Esophagus (tissue), 2 donors: ENCODE measurements around the gene NOD1. TPM values are rescaled to one million over a fixed set of nuclear protein-coding genes. Genes with fewer than 3 reads are reported as not detected.
"Not testable (repeated sequence)": the region's sequence is repeated elsewhere in the genome, so short reads cannot be mapped to it uniquely, and the experiment has no call there.

Experiments used
- H3K27ac ChIP-seq, 2 donors: one replicate each; pipeline ENCODE4 v1.5.1; 2013; ENCODE audit warnings: low read depth in 2 of 2, mild to moderate bottlenecking in 2 of 2, inconsistent platforms in 1 of 2, low read length in 1 of 2, moderate library complexity in 1 of 2
- H3K27me3 ChIP-seq, 2 donors: one replicate each; pipeline ENCODE4 v1.6.1; 2013; ENCODE audit warnings: low read length in 2 of 2, control low read depth in 1 of 2, mild to moderate bottlenecking in 1 of 2; ENCODE audit not compliant: insufficient read depth in 2 of 2, control insufficient read depth in 1 of 2
- H3K36me3 ChIP-seq, 2 donors: one replicate each; pipeline ENCODE4 v1.6.1; 2013; ENCODE audit warnings: low read length in 1 of 2; ENCODE audit not compliant: control insufficient read depth in 2 of 2, insufficient read depth in 2 of 2
- H3K4me1 ChIP-seq, 2 donors: one replicate each; pipeline ENCODE4 v1.6.1; 2013; ENCODE audit warnings: low read length in 1 of 2; ENCODE audit not compliant: control insufficient read depth in 2 of 2, insufficient read depth in 2 of 2
- H3K4me3 ChIP-seq, 2 donors: one replicate each; pipeline ENCODE4 v1.5.1; 2013; ENCODE audit warnings: low read length in 2 of 2, mild to moderate bottlenecking in 2 of 2, low read depth in 1 of 2, moderate library complexity in 1 of 2
- H3K9me3 ChIP-seq, 2 donors: one replicate each; pipeline ENCODE4 v1.6.1; 2013; ENCODE audit warnings: mild to moderate bottlenecking in 2 of 2, low read depth in 1 of 2, low read length in 1 of 2, moderate library complexity in 1 of 2; ENCODE audit not compliant: control insufficient read depth in 2 of 2, insufficient read depth in 1 of 2
- WGBS, 2 donors: extraction: QIAGEN DNeasy Blood & Tissue Kit; methylation state at CpG; one replicate each; pipeline ENCODE4 v1.1.7; 2013; 5-methylcytosine and 5-hydroxymethylcytosine counted together
- polyA plus RNA-seq, 2 donors: library from polyadenylated mRNA; stranded (reverse); fragments of 200-250 nt; gene quantifications; one replicate each; pipeline ENCODE4 v1.2.3, GENCODE V29; 2013
- donor health status: healthy with polysubstance abuse.
- donor health status: Bipolar disorder and iron deficiency.

NOD1 gene
- polyA plus RNA-seq, 2 donors = 5.0 to 6.1 TPM

DNA sequence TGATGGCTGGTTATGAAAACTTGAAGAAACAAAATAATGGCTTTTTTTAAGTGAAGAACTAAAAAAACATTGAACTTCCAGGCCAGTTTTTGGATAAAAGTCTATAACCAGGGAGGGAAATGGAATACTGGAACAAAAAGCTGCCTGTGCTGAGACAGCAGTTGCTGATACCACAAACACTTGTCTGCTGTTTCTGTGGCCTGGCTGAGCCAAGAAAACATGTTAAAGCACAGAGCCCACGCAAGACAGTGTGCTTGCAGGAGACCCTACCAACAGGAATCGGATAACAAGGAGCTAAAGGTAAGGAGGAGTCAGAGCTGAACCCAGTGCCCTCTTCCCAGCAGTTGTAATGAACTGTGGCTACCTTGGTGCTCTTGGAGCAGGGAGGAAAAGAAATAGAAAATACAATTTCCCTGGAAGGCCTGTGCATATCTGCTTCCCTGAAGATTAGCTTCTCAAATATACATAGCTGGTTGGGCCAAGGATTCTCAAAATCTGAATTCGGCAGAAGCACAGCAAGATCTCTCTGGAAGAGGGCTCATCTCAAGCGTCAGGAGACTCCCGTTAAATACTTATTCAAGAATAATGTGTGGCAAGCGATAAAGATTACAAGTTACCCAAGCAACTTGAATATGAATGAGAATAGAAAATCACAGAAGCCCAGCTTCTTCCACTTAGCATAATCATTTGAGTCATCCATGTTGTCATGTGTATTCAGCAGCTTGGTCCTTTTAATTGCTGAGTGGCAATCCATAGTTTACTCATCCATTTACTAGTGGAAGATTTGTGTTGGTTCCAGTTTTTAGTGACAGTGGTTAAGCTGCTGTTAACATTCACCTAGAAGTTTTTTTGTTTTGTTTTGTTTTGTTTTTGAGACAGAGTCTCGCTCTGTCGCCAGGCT, 87.6 kb downstream of the NOD1 start:
- no peak overlapping the region for H3K27ac ChIP-seq
- H3K4me3 ChIP-seq = no peak overlapping the region
- H3K27me3 ChIP-seq = no peaks in the 10 kb centered on the region
- no peaks in the 10 kb centered on the region for H3K36me3 ChIP-seq
- no peaks in the 10 kb centered on the region for H3K4me1 ChIP-seq
- 89 to 92% methylated on average over 8 of the region's 8 CpGs for WGBS, 2 donors
- H3K9me3 ChIP-seq = no peaks in the 10 kb centered on the region

DNA sequence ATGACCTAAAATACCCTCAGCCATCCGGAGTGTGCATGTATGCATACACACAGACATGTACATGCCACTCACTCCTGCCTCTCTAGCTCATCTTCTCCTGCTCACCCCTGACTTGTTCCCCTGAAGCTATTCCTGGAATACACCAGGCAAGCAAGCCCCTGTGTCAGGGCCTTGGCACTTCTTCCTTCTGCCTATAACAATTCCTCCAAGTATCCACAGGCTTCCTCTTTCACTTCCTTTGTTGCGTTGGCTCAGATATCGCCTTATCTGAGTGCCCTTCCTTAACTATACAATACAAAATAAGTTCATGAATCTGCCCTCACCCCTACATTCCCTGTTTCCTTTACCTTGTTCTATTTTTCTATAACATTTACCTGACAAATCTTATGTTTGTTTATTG, 88.8 kb downstream of the NOD1 start:
- no peaks in the 10 kb centered on the region for H3K9me3 ChIP-seq
- H3K27ac ChIP-seq = no peak overlapping the region
- H3K27me3 ChIP-seq = no peaks in the 10 kb centered on the region
- WGBS, 2 donors = 74 to 80% methylated on average over 3 of the region's 3 CpGs
- H3K4me3 ChIP-seq = no peak overlapping the region
- H3K4me1 ChIP-seq = no peaks in the 10 kb centered on the region
- no peaks in the 10 kb centered on the region for H3K36me3 ChIP-seq

GRCh38 chr7:30382607-30383006, 96.0 kb downstream of the NOD1 start:
- Histone ChIP-seq H3K36me3 (no peaks in the 10 kb centered on the region), H3K27me3 (no peaks in the 10 kb centered on the region), H3K4me1 (no peaks in the 10 kb centered on the region), H3K4me3 (no peak overlapping the region), H3K9me3 (no peaks in the 10 kb centered on the region), H3K27ac (no peak overlapping the region)
- 74 to 82% methylated on average over 1 of the region's 1 CpG for WGBS, 2 donors

DNA sequence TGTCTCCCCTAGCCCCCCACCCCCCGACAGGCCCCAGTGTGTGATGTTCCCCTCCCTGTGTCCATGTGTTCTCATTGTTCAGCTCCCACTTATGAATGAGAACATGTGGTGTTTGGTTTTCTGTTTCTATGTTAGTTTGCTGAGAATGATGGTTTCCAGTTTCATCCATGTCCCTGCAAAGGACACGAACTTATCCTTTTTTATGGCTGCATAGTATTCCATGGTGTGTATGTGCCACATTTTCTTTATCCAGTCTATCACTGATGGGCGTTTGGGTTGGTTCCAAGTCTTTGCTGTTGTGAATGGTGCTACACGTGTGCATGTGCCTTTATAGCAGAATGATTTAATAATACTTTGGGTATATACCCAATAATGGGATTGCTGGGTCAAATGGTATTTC, 97.8 kb downstream of the NOD1 start:
- not testable (repeated sequence) for H3K27ac ChIP-seq, H3K9me3 ChIP-seq
- WGBS, 2 donors = 92 to 95% methylated on average over 4 of the region's 4 CpGs

DNA sequence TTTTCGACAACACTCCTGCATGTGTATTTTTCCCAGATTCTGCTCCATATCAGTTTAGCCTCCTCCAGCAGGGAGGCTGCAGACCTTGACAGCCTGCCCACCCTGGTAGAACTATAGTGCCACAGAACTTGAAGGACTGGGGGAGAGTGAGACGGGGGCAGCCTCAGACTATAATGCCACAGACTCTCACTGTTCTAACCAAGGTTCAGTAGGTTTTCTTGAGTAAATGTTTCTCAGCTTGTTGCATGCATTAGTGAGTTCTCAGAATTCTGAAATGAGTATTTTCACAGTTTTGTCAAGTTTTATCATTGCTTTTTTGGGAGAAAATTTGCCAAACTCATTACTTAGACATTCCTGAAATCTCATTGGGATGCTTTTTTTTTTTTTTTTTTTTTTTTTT, 98.3 kb downstream of the NOD1 start:
- Histone ChIP-seq H3K27ac (no peak overlapping the region), H3K4me3 (no peak overlapping the region), H3K27me3 (no peaks in the 10 kb centered on the region), H3K9me3 (no peaks in the 10 kb centered on the region), H3K4me1 (no peaks in the 10 kb centered on the region), H3K36me3 (no peaks in the 10 kb centered on the region)
- WGBS, 2 donors = 92 to 98% methylated on average over 2 of the region's 2 CpGs

More for the DNA sequence above, 97.8 kb downstream of the NOD1 start:
- not testable (repeated sequence) for H3K27me3 ChIP-seq, H3K4me1 ChIP-seq, H3K4me3 ChIP-seq, H3K36me3 ChIP-seq

DNA sequence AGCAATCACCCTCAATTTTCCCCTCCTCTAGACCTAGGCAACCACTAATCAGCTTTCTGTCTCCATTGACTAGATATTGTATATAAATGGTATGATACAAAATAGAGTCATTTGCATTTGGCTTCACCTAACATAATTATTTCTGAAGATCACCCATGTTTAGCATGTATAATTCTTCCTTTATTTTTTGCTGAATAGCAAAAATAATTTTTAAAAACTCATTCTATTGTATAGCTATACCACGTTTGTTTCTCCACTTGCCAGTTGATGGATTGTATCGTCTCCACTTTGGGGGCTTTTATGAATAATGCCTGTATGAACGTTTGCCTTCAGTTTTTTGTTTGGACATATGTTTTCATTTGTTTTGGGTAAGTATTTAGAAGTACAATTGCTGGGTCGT, 98.8 kb downstream of the NOD1 start:
- Histone ChIP-seq H3K36me3 (no peaks in the 10 kb centered on the region), H3K9me3 (no peaks in the 10 kb centered on the region), H3K4me3 (no peak overlapping the region), H3K27me3 (no peaks in the 10 kb centered on the region), H3K27ac (no peak overlapping the region), H3K4me1 (no peaks in the 10 kb centered on the region)
- WGBS, 2 donors = 75 to 76% methylated on average over 4 of the region's 4 CpGs

GRCh38 chr7:30379131-30379530, 99.5 kb downstream of the NOD1 start:
- Histone ChIP-seq H3K36me3 (no peaks in the 10 kb centered on the region), H3K27me3 (no peaks in the 10 kb centered on the region), H3K4me3 (no peak overlapping the region), H3K4me1 (no peaks in the 10 kb centered on the region), H3K27ac (no peak overlapping the region), H3K9me3 (no peaks in the 10 kb centered on the region)
- WGBS, 2 donors = 56 to 64% methylated on average over 4 of the region's 4 CpGs

GRCh38 chr7:30378275-30378674, 100.3 kb downstream of the NOD1 start:
- no peaks in the 10 kb centered on the region for H3K9me3 ChIP-seq
- no peaks in the 10 kb centered on the region for H3K36me3 ChIP-seq
- H3K4me3 ChIP-seq = no peak overlapping the region
- no peaks in the 10 kb centered on the region for H3K27me3 ChIP-seq
- H3K4me1 ChIP-seq = no peaks in the 10 kb centered on the region
- WGBS, 2 donors = 78% methylated on average over 1 of the region's 1 CpG
- H3K27ac ChIP-seq = no peak overlapping the region
